ENCODE measurements around the gene CANT1.

Gene CANT1

DNA sequence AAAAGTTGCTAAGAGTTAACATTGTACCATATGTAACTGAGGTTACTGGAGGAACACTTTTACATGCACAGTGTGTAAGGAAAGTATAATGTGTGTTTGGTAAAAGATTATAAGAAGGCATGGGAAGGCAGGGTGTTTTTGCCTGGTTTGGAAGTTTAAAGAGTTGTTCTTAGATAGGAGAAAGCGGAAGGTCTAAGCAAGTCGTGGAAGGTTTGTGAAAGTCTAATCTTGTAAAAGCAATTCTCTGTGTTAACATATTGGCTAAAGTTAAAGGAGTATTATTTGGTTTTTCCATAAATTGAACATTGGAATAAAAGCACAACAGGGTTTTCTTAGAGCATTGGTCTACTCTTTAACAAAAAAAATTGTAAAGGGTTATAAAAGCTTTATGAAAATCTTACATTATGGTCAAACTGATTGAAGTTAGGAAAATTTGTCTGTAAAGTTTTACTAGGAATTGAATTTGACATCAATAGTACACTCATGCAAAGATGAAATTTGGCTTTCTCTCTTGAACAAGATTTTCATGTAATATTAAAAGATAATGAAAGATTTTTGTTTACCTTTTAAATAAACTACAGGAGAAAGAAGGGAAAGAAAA, 4.7 kb upstream of the CANT1 start:
- in situ Hi-C loops (cut with HindIII; ENCODE audit: low sequenced_read_pairs): no loop called here

DNA sequence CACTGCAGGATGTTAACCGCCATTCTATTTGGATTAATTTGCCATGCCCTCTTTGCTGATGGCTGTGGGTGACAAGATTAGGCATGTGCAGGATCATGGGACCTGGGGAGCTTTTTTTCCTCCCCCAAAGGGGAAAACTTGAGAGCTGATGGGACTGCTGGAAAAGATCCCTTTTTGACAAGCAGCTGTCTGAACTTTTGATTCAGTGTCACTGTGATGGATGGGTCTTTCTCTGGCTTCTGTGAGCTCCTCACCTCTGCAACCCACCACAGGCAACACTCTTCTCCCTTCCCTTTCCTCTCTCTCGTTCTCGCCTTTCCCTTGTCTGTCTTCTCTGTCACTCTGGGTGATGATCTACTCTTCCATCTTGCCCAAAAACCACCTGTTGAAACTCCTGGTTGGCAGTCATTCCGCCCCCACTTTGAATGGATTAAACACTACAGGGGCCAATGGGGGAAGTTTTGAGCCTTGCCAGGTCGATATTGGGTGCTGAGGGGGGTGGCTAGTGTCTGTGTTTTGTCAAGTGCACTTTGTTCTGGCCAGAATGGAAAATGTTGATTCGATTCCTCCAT, 3.1 kb upstream of the CANT1 start:
- in situ Hi-C loops (cut with HindIII; ENCODE audit: low sequenced_read_pairs): no loop called here

DNA sequence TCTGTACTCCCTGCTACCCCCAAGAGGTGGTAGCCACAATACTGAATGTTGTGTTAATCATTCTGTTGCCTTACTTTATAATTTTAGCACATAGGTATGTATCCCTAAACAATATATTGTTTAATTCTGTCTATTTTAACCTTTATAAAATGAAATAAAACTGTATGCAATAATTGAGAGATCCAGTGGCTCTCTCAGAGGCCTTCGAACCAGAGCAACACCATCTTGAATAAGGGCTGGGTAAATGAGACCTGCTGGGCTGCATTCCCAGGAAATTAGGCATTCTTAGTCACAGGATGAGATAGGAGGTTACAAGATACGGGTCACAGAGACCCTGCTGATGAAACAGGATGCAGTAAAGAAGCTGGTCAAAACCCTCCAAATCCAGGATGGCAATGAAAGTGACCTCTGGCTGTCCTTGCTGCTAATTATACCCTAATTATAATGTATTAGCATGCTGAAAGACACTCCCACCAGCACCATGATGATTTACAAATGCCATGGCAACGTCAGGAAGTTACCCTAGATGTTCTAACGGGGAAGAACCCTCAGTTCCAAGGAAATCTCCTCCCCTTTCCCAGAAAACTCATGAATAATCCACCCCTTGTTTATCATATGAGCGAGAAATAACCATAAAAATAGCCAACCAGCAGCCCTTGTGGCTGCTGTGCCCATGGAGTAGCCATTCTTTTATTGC, 2.0 kb upstream of the CANT1 start:
- in situ Hi-C loops (cut with HindIII; ENCODE audit: low sequenced_read_pairs): no loop called here

DNA sequence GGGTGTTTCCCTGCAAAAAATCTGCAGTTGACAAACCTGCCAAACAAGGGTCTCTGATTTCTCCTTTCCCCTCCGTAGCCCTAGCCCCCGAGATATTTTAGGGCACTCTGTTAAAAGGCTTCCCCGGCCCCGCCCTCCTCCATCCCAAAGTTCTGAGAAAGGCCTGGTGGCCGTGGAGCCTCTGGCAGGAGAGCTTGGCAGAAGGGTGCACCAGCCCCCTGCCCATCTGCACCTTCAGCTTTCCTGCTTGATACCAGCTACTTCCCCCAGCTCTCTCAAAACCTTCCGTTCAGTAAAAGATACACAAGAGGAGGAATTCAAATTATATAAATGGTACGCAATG, 711 bp upstream of the CANT1 start:
- in situ Hi-C loops (cut with HindIII; ENCODE audit: low sequenced_read_pairs): no loop called here

DNA sequence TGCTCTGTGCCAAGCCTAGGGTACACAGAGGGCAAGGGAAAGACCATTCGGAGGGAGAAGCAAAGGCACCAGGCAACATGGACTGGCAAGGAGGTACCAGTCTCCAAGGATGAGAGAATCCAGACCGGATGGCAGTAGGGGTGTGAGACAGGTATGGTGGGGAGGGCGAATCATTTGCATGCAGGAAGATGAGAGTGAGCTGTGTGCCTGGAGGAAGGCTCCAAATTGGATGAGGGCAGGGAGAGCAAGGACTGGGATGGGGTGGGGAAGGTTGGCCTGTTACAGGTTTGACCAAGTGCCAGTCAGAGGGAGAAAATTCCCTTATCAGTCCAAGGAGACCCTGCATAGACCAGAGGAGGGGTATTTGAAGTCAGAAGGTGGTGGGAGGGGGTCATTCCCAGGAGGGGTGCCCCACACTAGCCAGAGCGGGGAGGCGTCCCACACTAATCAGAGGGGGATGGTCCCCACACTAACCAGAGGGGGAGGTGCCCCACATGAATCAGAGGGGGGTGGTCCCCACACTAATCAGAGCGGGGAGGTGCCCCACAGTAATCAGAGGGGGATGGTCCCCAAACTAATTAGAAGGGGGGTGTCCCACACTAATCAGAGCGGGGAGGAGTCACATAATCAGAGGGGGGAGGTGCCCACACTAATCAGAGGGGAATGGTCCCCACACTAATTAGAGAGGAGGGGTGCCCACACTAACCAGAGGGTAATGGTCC, 737 bp downstream of the CANT1 start:
- in situ Hi-C loops (cut with HindIII; ENCODE audit: low sequenced_read_pairs): no loop called here

DNA sequence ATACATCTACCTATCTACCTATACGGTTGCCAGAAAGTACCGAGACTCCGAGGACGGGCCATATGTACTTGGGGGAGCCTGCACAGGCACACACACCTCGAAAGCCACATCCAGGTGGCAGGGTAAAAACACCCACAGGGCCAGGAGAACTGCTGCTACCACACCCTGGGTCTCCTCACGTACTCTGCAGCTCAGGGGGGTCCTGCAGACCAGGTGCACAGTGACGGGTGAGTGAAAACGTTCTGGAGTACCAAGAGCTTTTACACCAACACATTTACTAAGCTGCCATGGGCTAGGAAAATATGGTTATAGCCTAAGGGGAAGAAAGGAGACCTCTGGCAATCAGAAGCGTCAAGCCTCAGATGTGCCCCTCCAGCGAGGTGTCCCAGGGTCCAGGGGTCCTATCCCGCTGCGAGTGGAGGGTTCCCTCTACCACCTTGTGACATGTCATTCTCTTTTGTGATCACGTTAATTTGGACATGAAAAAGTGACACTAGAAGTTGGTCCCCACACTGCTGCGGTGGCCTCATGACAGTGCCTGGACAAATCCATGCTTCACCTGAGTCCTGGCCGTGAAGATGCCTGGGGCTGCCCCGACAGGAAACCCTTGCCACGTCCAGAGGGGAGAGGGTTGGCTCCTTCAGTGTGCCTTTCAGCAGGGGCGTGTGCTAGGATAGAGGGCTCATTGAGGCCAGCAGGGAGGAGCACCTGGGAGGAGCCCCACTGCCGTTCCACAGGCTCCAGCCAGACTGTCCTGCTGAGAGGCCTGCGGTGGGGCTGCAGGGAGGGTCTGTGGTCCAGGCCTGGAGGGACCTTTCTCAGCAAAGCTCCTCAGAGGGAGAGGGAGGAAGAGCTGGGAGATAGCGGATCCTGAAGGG, 1.8 kb downstream of the CANT1 start:
- in situ Hi-C loops (cut with HindIII; ENCODE audit: low sequenced_read_pairs): no loop called here

DNA sequence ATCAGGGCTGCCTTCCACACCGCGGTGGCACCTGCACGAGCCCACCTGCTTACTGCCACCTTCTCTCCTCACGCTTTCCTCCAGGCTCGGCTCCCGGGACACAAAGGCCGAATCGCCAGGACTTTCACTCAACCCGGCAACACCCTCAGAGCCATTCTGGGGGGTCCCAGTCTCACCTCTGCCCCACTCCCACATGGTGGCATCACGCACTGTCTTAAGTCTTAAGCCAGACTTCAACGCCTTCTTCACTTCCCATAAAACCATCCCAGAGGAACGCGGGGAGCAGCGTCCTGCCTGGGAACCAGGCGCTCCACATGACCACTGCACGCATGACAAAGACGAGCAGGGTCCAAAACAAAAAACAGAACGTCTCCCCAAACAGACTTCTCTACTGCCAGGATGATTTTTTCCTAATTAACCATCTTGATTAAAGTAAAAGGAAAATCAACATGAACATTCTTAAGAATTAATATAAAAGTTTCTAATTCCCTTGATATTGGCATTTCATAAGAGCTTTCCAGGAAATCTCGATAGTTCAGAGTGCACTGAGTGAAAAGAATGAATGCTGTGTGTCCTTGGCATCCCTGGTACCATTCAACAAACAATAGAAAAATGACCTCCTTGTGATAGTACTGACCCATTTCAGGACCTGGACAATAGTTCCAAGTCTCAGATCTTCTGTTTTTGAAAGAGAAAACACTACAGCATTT, 2.6 kb downstream of the CANT1 start:
- in situ Hi-C loops (cut with HindIII; ENCODE audit: low sequenced_read_pairs): no loop called here

DNA sequence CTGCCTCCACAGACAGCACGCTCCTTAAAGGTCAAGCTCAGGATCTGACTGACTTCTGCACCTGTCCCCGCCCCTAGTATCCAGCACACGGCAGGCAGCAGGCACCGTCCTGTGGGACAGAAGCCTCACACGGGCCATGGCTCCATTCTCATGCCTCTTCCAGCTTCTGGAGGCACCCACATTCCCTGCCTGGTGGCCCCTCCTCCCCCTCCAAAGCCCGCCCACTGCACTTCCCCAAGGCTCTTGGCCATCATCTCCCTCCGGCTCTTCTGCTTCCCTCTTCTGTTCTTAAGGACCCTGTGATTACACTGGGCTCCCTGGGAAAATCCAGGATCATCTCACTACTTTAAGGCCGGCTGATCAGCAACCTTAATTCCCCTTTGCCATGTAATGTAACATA, 3.5 kb downstream of the CANT1 start:
- in situ Hi-C loops (cut with HindIII; ENCODE audit: low sequenced_read_pairs): no loop called here

DNA sequence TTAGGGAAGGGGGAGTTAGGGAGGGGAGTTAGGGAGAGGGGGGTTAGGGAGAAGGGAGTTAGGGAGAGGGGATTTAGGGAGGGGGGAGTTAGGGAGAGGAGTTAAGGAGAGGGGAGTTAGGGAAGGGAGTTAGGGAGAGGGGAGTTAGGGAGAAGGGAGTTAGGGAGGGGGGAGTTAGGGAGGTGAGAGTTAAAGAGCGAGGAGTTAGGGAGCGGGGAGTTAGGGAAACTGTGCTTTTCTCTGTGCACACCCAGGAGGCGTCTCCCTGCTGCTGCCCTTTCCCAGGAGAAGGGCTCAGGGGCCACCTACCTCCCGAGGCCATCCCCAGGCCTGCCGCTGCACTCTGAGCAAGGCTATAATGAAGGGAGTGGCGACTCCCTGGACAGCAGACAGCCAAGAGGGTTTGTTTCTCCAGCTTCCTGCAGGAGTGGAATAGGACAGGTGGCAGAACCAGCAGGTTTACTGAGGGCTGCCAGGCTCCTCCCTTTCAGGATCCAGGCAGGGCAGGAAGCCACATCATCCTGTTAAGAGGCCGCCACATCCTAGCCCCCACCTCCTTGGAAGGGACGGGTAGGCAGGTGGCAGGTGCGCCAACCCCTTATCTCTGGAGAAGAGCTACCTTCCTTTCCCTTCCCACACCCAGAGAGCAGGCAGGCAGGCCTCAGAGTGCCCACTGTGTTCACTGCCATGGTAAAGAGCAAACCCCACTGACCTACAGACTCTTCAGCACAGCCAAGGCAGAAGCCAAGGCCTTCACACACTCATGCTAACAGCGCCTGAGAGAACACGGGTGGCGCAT, 4.3 kb downstream of the CANT1 start:
- in situ Hi-C loops (cut with HindIII; ENCODE audit: low sequenced_read_pairs): no loop called here

DNA sequence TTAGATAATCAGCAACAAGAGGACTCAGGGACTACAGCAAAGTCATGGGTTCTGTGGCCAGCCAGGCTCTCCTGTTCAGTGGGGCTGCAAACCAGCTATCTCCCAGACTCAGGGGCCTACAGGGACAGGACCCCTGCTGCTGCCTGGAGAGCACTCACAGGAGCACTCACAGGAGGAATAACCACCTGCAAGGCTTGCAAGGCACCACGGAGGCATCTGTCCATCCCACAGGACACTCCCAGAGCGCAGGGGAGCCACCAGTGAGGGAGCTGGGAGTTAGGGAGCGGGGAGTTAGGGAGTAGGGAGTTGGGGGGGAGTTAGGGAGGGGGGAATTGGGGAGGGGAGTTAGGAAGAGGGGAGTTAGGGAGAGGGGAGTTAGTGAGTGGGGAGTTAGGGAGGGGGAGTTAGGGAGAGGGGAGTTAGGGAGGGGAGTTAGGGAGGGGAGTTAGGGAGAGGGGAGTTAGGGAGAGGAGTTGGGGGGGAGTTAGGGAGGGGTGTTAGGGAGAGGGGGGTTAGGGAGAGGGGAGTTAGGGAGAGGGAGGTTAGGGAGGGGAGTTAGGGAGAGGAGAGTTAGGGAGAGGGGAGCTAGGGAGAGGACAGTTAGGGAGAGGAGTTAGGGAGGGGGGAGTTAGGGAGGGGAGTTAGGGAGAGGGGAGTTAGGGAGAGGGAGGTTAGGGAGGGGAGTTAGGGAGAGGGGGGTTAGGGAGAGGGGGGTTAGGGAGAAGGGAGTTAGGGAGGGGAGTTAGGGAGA, 5.7 kb downstream of the CANT1 start:
- in situ Hi-C loops (cut with HindIII; ENCODE audit: low sequenced_read_pairs): no loop called here

DNA sequence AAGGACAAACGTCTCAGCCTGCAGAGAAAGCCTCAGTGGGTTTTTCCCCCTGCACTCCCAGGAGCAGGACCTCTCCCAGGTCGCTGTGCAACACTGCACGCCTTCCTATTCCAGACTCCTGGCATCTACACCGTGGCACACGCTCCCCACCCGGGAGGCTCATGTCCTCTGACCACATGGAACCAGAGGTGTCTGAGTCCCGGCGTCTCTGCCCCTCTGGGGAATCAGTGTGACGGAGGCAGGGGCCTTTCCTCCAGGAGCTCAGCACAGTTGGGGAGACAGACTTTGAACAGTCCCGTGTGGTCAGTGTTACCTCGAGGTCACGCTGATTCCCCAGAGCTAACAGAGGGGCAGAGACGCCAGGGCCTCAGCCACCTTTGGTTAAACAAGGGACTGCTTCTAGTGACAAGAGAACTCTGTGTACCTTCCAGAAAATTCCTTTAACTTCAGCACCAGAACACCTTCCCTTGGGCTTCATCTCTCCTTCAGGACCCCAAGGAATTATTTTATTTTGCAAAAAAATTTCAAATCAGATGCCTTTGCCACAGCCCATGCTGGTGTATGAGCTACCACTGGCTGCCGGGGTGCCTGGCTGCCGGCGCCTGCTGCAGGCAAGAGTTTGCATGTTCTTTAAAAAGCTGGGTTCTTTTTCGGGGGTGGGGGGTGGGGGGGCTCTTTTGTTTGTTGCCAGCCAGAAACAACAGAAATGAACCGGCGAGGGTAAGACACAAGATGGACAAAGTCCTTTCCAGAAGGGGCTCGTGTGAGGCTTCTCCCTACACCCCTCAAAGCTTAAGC, 6.6 kb downstream of the CANT1 start:
- in situ Hi-C loops (cut with HindIII; ENCODE audit: low sequenced_read_pairs): no loop called here

DNA sequence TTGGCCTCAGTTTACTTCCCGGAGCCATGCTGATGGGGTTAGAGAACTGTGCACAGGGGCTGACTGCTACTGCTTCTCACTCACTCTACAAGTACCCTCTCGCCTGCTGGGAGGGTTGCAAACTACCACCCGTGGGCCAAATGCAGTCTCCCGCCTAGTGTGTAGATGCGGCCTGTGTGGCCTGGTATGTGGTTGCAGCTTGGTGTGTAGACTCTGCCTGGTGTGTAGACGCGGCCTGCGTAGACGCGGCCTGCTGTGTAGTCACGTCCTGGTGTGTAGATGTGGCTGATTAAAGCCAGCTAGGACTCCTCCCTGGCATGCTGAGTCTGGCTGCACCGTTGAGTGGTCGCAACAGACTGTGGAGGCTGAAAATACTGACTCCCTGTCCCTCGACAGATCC, 7.3 kb downstream of the CANT1 start:
- in situ Hi-C loops (cut with HindIII; ENCODE audit: low sequenced_read_pairs): no loop called here

DNA sequence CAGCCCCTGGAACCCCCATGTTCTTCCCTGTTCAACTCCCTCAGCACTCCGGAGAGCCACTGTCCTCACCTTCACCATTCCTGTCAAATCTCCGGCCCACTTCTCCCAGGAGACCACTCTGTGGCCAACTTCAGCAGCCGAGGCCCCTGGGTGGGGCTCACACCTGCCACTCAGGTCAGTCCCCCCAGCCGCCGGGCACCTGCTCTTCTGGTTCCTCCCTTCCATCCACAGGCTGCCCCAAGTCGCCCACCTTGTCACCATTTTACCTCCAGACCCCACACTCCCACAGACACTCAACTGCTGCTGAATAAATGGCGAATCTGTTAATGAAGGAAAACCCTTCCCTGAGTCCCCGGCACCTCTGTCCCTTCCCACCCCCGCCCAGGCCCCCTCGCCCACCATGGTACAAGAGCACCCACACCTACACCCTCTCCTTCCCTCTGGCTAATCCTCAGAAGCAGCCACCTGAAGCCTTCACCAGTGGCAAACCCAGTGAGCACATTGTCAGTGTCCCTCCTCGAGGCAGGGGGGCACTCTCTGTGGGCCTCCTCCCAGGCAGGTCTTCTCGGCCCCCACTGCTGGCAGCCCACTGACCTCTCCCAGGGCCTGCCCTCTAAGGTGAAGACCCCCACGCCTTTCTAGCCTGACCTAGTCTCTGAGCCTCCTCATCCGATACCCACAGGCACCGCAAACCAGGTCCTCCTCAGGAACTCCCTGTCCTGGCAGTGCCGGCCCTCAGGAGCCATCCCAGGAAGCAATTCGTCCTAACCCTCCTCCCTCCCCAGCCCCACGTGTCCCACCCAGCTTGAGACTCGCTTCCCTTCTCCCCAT, 8.2 kb downstream of the CANT1 start:
- in situ Hi-C loops (cut with HindIII; ENCODE audit: low sequenced_read_pairs): no loop called here

DNA sequence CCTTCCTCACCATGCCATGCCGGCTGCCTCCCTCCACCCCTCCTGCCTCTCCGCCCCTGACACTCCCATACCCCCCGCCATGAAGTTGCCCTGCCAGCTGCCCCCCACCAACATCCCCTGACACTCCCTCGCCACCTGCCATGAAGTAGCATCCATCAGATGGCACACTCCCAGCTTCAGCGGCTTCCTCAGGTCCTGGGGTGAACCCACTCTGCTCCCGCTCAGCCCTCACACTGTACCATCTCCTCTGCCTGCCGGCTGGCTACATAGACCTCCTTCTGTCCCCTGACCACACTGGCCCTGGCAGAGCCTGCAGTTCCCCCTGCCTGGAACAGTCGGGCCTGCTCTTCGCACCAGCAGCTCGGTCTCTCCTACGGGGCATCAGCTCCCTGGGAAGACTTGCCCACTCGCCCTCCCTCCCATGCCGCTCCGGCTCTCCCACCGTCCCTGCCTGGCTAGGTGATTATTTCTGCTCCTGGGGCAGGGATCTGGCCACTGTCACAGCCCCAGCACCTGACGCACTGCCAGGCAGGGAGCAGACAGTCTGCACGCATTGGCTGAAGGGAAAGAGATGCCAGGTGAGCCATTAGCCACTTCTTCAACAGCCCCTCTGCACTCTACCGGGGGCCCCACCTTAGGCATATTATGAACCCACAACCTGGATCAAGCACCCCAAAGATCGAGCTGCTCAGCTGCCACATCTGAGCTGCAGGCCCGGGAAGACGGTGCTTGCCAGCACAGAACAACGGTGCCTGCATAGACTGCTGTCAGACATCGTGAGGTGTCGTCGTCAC, 9.0 kb downstream of the CANT1 start:
- in situ Hi-C loops (cut with HindIII; ENCODE audit: low sequenced_read_pairs): no loop called here

DNA sequence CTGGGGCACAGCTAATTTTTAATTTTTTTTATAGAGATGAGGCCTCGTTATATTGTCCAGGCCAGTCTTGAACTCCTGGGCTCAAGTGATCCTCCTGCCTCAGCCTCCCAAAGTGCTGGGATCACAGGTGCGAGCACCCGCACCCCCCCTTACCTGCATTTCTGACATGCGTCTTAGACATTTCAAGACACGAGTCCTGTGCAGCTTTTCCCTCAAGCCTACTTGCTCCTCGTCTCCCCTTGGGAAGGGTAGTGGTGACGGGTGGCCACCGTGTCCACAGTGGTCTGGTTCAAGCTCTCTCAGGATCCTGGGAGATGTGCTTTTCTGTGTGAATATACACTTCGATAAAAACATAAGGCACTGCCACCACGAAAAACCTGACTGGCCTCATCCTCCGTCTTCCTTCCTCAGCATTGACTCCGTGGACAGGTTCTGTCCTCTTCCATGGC, 9.6 kb downstream of the CANT1 start:
- in situ Hi-C loops (cut with HindIII; ENCODE audit: low sequenced_read_pairs): no loop called here

DNA sequence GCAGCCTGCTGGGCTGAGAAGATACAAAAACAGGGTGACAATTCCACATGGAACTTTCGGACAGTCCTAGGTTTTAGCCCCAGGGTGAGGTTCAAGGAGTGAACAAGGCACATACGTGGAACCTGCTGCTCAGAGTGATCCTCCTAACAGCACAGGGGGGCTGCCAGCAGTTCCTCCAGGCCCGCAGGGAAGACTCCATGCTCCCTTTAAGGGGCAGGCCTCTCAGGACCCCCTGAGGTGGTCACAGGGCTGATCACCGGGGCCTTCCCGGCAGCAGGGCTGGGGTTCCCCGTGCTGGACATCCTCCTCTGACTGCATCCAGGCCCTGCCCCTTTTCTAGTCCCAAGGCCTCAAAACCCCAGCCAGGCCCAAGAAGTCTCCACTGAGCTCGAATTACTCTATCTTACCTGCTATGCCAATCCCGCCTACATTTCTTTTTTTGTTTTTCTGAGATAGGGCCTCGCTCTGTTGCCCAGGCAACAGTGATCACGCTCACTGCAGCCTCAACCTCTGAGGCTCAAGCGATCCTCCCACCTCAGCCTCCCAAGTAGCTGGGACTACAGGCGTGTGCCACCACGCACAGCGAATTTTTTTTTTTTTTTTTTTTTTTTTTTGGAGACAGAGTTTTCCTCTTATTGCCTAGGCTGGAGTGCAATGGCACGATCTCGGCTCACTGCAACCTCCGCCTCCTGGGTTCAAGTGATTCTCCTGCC, 10.4 kb downstream of the CANT1 start:
- in situ Hi-C loops (cut with HindIII; ENCODE audit: low sequenced_read_pairs): no loop called here
